Measurements from ENCODE around the gene LPIN1. TPM values are rescaled to one million over a fixed set of nuclear protein-coding genes. Genes with fewer than 3 reads are reported as not detected.

Gene LPIN1
- 38.3 and 61.1 TPM in 2 replicates for total RNA-seq

DNA sequence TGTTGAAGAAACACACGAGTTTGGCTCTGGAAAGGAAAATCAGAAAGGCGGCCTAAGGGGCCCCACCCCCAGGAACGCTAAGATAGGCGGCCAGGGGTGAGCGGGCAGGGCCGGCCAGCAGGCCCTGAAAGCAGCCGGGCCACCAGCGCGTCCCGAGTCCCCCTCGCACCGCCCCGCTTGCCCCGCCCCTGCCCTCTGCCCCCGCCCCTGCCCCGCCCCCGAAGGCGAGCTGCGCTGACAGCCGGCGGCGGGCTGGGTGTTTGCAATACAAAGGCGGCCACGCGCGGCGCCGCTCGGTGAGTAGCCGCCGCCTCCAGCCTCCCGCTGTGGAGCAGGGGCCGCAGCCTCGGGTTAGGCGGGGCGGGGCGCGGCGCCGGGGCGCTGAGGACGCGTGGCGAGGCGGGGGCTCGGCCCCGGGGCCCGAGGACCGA is at the start of gene LPIN1:
Gene LPIN1 (plus strand): TSS at position 257 of the 431 bp plus-strand sequence. CDS start 18,910 bp downstream, outside the sequence.

Other genes with a start within 250 kb of the LPIN1 start
- gene GREB1, start 212.6 kb upstream of the LPIN1 start, total RNA-seq, result 0.12 and 0.40 TPM in 2 replicates
- not detected in 2 replicates for gene NTSR2, start 76.4 kb upstream of the LPIN1 start, total RNA-seq

Measured in aortic smooth muscle cell (primary cell).